HG02943 (cell line): ENCODE data around the gene UNC119B.
"Not testable (repeated sequence)": the region's sequence is repeated elsewhere in the genome, so short reads cannot be mapped to it uniquely, and the experiment has no call there.

Experiments used
- ATAC-seq: cut with Tn5 transposase; IDR thresholded peaks from one replicate; pipeline ENCODE4 v1.9.1; 2021; ENCODE audit warnings: mild to moderate bottlenecking, low read depth, moderate library complexity; ENCODE audit not compliant: unreplicated experiment

Gene UNC119B

DNA sequence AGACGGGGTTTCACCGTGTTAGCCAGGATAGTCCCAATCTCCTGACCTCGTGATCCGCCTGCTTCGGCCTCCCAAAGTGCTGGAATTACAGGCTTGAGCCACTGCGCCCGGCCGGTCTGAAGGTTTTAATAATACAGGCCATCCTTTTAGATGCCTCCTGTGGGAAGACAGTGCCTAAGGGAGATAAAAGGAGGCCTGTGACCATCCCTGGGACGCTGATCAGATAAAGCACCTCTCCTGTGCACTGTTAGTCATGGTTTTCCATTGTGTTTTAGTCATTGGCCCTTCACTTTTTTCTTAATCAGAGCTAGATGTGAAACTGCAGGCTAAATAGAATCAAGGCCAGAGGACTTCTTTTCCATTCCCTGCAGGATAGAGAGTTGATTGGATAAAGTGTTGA is 7.8 kb downstream of the UNC119B start:
- ATAC-seq, result no peak

- no peak for ATAC-seq
These were observed 8.8 kb downstream of the UNC119B start for GRCh38 chr12:120719072-120719471.

DNA sequence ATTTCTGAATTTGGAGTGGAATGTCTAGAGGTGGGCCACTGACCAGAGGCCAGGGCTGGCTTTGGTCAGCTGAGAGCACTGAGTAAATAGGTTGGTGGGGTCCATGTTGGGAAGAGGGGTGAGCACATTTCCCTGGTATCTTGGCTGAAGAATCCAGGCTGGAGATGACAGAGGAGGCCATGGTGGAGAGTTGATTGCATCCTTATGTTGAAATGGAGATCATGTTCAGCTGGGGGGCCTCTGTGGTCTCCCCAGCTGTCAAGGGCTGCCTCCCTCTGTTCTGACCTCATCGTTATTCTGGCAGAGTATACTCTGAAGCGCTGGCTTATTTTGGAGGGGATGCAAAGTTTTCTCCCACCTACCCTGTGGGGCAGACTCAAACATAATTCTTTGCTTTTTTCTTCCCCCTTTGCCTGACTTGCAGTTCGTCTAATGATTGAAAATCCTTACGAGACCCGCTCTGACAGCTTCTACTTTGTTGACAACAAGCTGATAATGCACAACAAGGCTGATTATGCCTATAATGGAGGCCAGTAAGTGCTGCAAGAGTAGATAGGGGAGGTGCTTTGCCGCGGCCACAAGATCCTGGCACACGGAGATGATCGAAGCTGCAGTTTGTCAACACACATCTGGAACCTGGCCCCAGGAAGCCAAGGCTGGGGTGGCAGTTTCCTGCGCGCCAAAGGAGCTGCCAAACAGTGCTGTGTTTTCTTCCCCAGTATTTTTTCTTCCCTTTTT is 9.4 kb downstream of the UNC119B start:
- ATAC-seq, result no peak

DNA sequence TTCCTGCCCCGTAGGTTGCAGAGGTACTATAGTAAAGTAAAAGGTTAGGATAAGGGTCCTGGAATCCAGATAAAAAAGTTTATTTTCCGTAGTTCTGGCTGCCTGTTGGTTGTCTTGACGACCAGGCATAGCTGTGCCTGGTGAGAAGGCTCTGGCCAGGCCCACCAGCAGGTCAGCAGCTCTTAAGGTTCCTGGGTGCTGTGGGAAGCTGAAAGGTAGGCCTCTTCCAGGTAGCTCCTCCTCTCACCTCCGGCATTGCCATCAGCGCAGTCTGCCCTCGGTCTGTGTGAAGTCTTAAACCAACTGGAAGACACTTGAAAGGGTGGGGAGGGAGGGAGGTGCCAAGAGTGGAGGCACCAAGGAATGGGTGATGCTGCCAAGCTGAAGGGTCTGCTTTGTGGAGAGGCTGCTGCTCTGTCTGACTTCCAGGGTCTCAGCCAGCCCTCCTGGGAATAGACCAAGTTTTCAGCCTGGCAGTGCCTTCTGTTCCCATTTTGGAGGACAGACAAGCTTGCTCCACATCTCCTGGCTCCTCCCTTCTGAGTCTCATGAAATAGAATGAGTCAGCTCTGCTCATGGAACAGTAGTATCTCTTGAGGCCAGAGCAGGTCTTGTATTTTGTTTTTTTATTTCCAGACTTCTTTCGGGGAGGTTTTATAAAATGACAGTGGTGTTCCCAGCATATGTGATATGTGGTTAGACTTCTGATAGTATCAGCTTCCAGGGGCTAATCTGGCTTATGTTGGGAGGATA is 10.2 kb downstream of the UNC119B start:
- no peak for ATAC-seq

DNA sequence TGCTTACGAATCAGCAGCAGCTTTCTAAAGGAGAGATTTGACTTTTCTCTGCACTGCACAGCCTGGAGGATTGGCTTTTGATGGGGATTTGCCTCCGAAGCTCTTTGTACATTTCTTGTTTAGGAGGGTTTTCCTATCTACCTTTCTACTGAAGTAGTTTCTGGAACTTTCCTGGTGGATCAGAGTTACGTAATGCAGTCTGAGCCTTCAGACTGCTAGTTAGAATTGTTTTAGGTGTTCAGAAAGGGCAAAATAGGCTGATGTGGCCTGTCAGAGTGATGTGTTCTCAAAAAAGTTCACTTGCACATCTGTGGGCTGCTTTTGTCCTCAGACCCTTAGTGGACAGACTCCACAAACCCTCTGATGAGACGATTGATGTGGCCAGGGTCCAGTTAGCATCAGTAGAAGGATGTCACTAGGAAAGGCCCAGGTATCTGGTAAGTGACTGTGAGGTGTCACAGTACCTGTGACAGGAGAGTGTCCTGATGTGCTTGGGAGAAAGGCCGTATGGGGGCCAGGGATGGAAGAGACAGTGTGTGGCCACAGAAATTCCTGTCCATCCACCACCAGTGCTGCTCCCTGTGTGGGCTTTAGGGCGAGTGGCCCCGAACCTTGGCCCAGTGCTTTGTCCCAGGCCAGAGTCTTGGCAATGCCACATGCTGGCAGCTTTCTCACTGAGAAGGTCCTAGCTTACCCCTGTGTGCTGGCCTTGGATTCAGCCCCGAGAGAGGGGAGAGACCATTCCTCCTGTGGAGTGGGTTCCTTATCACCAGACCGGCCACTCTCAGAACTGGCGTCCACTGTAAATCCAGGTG is 10.9 kb downstream of the UNC119B start:
- ATAC-seq, result no peak

DNA sequence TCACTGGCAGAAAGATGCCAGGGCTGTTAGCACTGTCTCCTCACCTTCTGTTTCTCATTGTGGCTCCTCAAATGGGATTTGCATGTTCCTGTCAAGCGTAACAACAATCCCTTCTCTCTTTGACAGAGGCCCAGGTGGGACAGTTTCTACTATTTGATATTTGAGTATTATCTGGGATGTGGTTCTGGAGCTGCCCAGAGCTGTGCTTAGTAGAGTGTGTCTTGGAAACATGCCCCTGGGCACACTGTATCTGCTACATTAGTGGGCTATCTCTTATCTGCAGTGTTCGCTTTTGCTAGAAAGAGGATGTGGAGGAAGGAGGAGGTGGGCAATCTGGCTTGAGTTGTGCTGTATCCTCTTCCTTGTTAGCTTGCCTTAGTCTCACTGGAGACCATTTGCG is 11.6 kb downstream of the UNC119B start:
- no peak for ATAC-seq

- no peak for ATAC-seq
These were observed 12.5 kb downstream of the UNC119B start for GRCh38 chr12:120722784-120723183.

- ATAC-seq, result no peak
These were observed 14.5 kb downstream of the UNC119B start for GRCh38 chr12:120724720-120725119.

DNA sequence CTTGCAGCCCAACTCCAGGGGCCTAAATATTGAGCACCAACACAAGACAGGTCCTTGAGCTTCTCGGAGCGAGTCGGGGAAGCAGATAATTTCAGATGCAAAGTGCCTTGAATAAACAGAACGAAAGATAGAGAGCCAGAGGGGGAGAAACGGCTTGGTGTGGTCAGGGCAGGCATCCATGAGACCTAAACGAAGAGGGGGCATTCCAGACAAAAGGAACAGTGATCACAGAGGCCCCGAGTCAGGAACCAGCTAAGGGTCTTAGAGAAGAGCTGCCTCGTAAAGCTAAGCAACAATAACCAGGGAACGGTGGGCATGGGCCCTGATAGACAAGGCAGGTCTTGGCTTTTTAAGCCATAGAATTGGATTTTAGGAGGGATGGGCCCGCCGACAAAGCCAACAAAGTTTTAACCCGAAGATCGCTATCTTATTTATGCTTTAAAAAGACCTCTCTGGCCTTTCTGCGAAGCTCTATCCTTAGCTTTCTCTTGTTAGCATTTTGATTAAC is 14.9 kb downstream of the UNC119B start:
- peak; percentile 5 for ATAC-seq

DNA sequence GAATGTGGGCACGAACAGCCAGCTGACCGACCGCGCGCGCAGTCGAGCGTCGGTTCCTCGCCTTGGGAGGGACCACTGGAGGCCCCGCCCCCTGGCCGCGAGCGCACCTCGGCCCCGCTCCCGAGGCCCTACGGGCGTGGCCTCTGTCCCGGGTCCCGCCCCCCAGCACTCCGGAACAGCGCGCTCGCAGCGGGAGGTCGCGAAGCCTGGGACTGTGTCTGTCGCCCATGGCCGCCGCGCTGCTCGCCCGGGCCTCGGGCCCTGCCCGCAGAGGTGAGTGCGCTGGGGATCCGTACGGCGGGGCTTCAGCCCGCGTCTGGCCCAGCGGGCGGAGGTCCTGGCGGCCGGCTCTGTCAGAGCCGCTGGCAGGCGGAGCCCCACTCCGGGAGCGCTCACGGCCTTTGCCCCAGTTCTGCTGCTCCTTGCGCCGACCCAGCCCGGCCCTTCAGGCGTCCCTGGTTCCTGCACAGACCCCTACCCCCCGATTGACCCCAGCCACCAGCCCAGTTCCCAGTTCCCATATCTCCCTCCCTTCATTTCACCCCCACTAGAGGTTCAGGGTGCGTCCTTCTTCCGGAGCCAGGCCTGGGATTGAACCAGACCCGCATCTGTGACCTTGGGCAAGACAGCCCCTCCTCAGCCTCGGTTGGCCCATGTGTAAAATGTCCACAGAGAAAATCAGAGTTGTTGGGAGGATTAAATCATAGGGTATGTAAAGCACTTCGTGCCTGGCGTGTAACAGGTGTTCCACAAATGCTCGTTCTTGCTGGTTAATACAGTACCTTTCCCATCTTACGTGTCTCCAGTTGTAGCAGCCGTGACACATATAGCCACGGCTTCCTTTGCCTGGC is 15.6 kb downstream of the UNC119B start, which contains the start of gene ACADS:
Gene ACADS, plus strand, starts transcription at position 168 of the 851 bp plus-strand sequence. Its CDS starts 60 bp downstream, at position 228.
- peak; percentile 78 for ATAC-seq

GRCh38 chr12:120726510-120726793 is 16.2 kb downstream of the UNC119B start:
- no peak for ATAC-seq

DNA sequence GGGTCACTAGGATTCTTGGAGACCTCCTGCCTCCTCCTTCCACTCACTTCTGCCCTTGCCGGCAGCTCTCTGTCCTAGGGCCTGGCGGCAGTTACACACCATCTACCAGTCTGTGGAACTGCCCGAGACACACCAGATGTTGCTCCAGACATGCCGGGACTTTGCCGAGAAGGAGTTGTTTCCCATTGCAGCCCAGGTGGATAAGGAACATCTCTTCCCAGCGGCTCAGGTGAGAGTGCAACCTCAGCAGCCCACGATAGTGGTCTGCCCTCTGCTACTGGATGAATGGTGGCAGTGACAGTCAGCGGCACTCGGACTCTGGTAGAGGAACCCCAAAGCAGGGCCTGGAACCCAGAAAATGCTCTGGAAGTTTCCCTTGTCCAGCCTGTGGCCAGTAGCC is 16.7 kb downstream of the UNC119B start:
- ATAC-seq, result no peak

- not testable (repeated sequence) for ATAC-seq
These were observed 21.9 kb downstream of the UNC119B start for GRCh38 chr12:120732198-120732597.

- ATAC-seq, result no peak
These were observed 23.3 kb downstream of the UNC119B start for GRCh38 chr12:120733574-120733973.

GRCh38 chr12:120734210-120734609 is 24.0 kb downstream of the UNC119B start:
- no peak for ATAC-seq

DNA sequence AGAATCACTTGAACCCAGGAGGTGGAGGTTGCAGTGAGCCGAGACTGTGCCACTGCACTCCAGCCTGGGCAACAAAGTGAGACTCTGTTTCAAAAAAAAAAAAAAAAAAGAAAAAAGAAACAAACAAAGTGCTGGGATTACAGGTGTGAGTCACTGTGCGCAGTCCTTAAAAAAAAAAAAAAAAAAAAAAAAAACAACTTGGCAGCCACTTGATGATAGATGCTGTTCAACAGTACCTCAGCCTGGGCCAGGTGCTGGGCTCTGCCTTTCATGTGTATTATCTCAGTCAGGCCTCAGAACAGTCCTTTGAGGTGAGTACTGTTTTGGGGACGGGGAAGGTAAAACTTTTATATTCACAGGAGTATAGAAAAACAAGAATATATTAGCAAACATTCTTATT is 24.9 kb downstream of the UNC119B start:
- no peak for ATAC-seq

DNA sequence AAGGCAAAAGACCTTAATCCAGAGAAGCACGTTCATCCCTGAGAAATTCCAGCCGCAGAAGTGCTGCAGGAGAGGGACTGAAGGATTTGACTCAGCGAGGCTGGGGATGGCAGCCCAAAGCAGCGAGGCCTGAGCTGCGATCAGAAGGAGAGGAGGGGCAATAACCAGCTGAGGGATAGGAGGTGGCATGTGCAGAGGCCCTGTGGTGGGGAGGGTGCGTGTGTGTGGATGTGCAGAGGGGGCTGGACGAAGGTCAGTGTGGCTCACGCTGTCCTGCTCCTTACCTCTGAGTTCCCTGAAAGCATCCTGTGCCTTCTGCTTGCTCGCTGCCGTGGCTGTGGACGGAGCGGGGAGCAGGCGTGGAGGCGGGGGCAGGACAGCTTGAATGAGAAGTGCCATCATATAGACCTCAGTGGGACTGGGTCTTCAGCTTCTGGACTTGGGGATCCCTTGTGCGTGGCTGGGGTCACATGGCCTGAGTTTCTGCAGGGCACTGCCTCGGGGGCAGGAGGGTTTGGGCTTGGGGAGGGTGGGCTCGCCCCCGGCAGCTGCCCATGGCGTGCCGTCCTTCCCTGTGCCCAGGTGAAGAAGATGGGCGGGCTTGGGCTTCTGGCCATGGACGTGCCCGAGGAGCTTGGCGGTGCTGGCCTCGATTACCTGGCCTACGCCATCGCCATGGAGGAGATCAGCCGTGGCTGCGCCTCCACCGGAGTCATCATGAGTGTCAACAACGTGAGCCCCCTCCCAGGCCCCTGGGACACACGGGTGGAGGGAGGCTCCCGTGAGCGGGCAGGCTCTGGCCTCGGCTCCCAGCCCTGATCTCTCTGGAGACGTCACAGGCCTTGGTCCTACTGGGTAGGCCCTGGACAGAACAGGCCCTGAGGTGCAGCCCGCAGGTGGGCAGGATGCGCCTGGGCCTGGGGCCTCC is 26.4 kb downstream of the UNC119B start:
- no peak for ATAC-seq

DNA sequence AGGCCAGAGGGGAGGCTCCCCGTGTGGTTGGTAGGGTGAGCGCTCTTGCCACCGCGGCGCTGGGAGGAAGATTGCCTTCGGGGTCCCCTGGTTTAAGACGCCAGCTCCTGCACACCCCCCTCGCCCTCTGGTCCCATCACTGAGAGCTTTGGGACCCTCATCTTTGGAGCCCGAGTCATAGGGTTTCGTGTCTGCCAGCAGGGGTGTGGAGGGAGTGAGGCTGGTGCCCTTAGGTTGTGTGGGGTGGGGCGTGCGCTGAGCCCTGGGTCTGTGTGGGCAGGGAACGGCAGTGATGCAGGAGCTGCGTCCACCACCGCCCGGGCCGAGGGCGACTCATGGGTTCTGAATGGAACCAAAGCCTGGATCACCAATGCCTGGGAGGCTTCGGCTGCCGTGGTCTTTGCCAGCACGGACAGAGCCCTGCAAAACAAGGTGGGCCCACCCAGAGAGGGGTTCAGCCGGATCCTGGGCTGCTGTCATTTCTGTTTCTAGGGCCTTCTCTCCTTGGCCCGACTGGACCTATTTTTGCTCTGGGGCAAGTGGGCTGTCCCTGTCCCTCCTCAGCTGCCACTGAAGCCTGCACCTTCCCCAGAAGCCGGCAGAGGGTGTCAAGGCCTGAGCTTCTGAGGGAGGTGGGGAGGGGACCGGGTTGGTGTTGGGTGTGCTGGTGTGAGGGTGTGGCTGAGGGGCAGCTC is 27.4 kb downstream of the UNC119B start:
- ATAC-seq, result no peak
